GM18868 (cell line): Measurements from ENCODE around the gene OPA1.
A peak's percentile ranks its signal among the peaks of the same experiment; 100 is the strongest.

Experiments used
- ATAC-seq: cut with Tn5 transposase; IDR thresholded peaks from one replicate; pipeline ENCODE4 v1.9.1; 2021; ENCODE audit warnings: mild to moderate bottlenecking, moderate library complexity; ENCODE audit not compliant: unreplicated experiment

Gene OPA1

GRCh38 chr3:193701953-193702635 lies 109.1 kb downstream of the OPA1 start:
- ATAC-seq, result peak; percentile 79

- ATAC-seq, result no peak
Observed at GRCh38 chr3:193702967-193703366, 110.0 kb downstream of the OPA1 start.

- no peak for ATAC-seq
Observed at GRCh38 chr3:193704431-193704830, 111.4 kb downstream of the OPA1 start.

- ATAC-seq, result no peak
Observed at GRCh38 chr3:193708270-193708669, 115.3 kb downstream of the OPA1 start.

- no peak for ATAC-seq
Observed at GRCh38 chr3:193710286-193711165, 117.5 kb downstream of the OPA1 start.

GRCh38 chr3:193711166-193711485 lies 118.1 kb downstream of the OPA1 start:
- ATAC-seq, result no peak

GRCh38 chr3:193711523-193711963 lies 118.5 kb downstream of the OPA1 start:
- no peak for ATAC-seq

GRCh38 chr3:193711964-193712598 lies 119.1 kb downstream of the OPA1 start:
- ATAC-seq, result no peak

- ATAC-seq, result no peak
Observed at GRCh38 chr3:193712938-193713337, 119.9 kb downstream of the OPA1 start.

- no peak for ATAC-seq
Observed at GRCh38 chr3:193714523-193715137, 121.6 kb downstream of the OPA1 start.

- ATAC-seq, result no peak
Observed at GRCh38 chr3:193716150-193716549, 123.1 kb downstream of the OPA1 start.

GRCh38 chr3:193719735-193720134 lies 126.7 kb downstream of the OPA1 start:
- no peak for ATAC-seq

GRCh38 chr3:193720169-193720568 lies 127.2 kb downstream of the OPA1 start:
- ATAC-seq, result no peak

- no peak for ATAC-seq
Observed at GRCh38 chr3:193722566-193722965, 129.6 kb downstream of the OPA1 start.

- no peak for ATAC-seq
Observed at GRCh38 chr3:193727089-193727488, 134.1 kb downstream of the OPA1 start.

- ATAC-seq, result no peak
Observed at GRCh38 chr3:193728429-193729087, 135.6 kb downstream of the OPA1 start.

- ATAC-seq, result no peak
Observed at GRCh38 chr3:193729088-193729465, 136.1 kb downstream of the OPA1 start.

- no peak for ATAC-seq
Observed at GRCh38 chr3:193729601-193730000, 136.6 kb downstream of the OPA1 start.

GRCh38 chr3:193730511-193730910 lies 137.5 kb downstream of the OPA1 start:
- ATAC-seq, result no peak

- ATAC-seq, result no peak
Observed at GRCh38 chr3:193730976-193731375, 138.0 kb downstream of the OPA1 start.

- ATAC-seq, result no peak
Observed at GRCh38 chr3:193731656-193732055, 138.6 kb downstream of the OPA1 start.
